Measurements from ENCODE around the gene RGS10. TPM values are rescaled to one million over a fixed set of nuclear protein-coding genes. Genes with fewer than 3 reads are reported as not detected.

Gene RGS10
- polyA plus RNA-seq, 1 donor from 2014 or later: 42.7 TPM

GRCh38 chr10:119453313-119453712 is 89.2 kb downstream of the RGS10 start:
- no peak overlapping the region for H3K27ac Mint-ChIP-seq
- H3K27me3 Mint-ChIP-seq: peaks cover 2% of the 10 kb centered on the region
- peaks cover 5% of the 10 kb centered on the region for H3K36me3 Mint-ChIP-seq
- peaks cover 8 to 17% (median 11%) of the 10 kb centered on the region in 3 donors for H3K4me1 Mint-ChIP-seq
- H3K9me3 Mint-ChIP-seq: no peaks in the 10 kb centered on the region
- no peak overlapping the region for H3K4me3 Mint-ChIP-seq

GRCh38 chr10:119452396-119452795 is 90.1 kb downstream of the RGS10 start:
- Mint-ChIP-seq H3K27ac (no peak overlapping the region), H3K36me3 (peaks cover 5% of the 10 kb centered on the region), H3K27me3 (peaks cover 2% of the 10 kb centered on the region), H3K9me3 (no peaks in the 10 kb centered on the region), H3K4me3 (no peak overlapping the region), H3K4me1 (peaks cover 8 to 17% (median 11%) of the 10 kb centered on the region in 3 donors)

DNA sequence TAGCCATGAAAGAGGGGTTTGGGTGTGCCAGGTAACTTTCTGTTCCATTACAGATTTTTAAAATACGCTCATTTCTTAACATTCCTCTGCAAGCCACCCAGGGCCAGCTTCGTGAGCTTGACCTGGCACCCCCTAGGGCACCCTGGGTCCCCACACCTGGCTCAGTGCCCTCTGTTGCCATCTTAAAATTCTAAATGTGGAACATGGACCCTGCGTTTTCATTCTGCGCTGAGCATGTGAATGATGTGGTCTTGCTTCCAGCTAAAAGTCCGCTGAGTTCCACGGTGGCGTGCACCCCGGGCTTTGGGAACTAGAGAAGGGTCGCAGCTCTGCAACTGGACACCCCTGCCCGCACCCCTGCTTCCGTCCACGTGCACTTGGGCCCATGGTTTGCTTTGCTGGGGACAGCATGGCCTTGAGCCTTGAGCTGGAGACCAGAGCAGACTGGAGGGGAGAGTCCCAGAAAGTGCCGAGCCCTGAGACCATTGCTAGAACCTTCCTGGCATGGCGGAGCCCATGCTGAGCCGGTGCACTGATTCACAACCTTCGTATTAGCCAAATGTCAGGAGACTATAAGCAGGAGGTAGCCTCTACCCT is 91.1 kb downstream of the RGS10 start:
- Mint-ChIP-seq H3K27ac (no peak overlapping the region), H3K4me3 (no peak overlapping the region), H3K9me3 (no peaks in the 10 kb centered on the region), H3K27me3 (peaks cover 2% of the 10 kb centered on the region), H3K36me3 (peaks cover 5% of the 10 kb centered on the region), H3K4me1 (peaks cover 8 to 17% (median 11%) of the 10 kb centered on the region in 3 donors)

DNA sequence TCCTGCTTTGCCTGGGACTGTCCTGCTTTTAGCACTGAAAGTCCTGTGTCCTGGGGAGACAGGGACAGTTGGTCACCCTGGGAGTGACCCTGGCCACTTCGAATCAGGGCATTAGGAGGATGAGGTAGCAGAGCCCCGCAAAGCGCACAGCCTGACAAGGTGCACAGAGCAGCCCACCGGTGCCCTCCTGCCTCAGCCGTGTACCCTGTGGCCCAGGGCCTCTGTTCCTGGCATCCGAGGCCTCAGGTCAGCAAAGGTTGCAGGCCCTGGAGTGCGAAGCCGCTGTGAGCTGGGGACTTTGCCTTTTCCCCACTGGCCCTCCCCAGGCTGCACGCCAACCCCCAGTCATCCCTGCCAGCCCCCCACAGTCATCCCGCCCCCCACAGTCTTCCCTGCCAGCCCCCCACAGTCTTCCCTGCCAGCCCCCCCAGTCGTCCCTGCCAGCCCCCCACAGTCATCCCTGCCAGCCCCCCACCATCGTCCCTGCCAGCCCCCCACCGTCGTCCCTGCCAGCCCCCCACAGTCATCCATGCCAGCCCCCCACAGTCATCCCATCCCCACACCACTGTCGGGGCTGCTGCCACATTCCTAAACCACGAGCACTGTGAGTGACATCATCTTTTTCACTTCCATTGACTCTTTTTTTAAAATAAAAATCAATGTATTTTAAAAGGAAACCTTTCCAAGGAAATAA is 91.8 kb downstream of the RGS10 start:
- peaks cover under 1% of the 10 kb centered on the region for H3K27me3 Mint-ChIP-seq
- H3K27ac Mint-ChIP-seq: no peak overlapping the region
- H3K9me3 Mint-ChIP-seq: no peaks in the 10 kb centered on the region
- peaks cover 5 to 13% (median 12%) of the 10 kb centered on the region in 3 donors for H3K4me1 Mint-ChIP-seq
- H3K4me3 Mint-ChIP-seq: no peak overlapping the region
- peaks cover 5% of the 10 kb centered on the region for H3K36me3 Mint-ChIP-seq

Other genes starting within 250 kb of the RGS10 start
- gene TIAL1, start 54.2 kb upstream of the RGS10 start, polyA plus RNA-seq: 13.6 TPM
- gene BAG3, start 108.7 kb upstream of the RGS10 start, polyA plus RNA-seq: 3.9 TPM
- gene INPP5F, start 183.3 kb upstream of the RGS10 start, polyA plus RNA-seq: 12.0 TPM